SK-N-SH treated with all-trans-retinoic acid at 6 μM for 48 hours (cell line): ENCODE measurements around the gene BYSL.

Source experiments
- ATAC-seq: fragments of 200-7000 bp; cut with Tn5 transposase; 3 replicates; pipeline ENCODE4 v1.9.1; 2020; ENCODE audit warnings: mild to moderate bottlenecking, moderate library complexity
- ARNTL ChIP-seq: fragments of 450-650 bp; formaldehyde crosslinking; IDR thresholded peaks from 2 replicates; pipeline ENCODE4 v1.5.0; 2020; ENCODE audit warnings: low read depth, mild to moderate bottlenecking, moderate library complexity, borderline replicate concordance
- BACH2 ChIP-seq: fragments of 250-450 bp; sonication (Bioruptor Pico); IDR thresholded peaks from 2 replicates; pipeline ENCODE4 v1.9.0; 2021; ENCODE audit warnings: mild to moderate bottlenecking, borderline replicate concordance
- CREB5 ChIP-seq: fragments of 250-450 bp; sonication (Bioruptor Pico); IDR thresholded peaks from 2 replicates; pipeline ENCODE4 v1.5.1; 2020; ENCODE audit warnings: low read depth, mild to moderate bottlenecking, moderate library complexity
- CSDC2 ChIP-seq: fragments of 250-450 bp; sonication (Bioruptor Pico); IDR thresholded peaks from 2 replicates; pipeline ENCODE4 v1.5.0; 2020; ENCODE audit warnings: mild to moderate bottlenecking, moderate library complexity
- ESRRG ChIP-seq: fragments of 250-450 bp; sonication (Bioruptor Pico); IDR thresholded peaks from 2 replicates; pipeline ENCODE4 v1.6.1; 2021; ENCODE audit warnings: mild to moderate bottlenecking
- GLIS3 ChIP-seq: fragments of 250-450 bp; sonication (Bioruptor Pico); IDR thresholded peaks from 2 replicates; pipeline ENCODE4 v1.5.0; 2020; ENCODE audit warnings: mild to moderate bottlenecking, moderate library complexity
- ISL1 ChIP-seq: fragments of 250-450 bp; sonication (Bioruptor Pico); IDR thresholded peaks from 2 replicates; pipeline ENCODE4 v2.1.2; 2022; ENCODE audit warnings: mild to moderate bottlenecking, moderate library complexity
- OSR1 ChIP-seq: fragments of 250-450 bp; sonication (Bioruptor Pico); IDR thresholded peaks from 2 replicates; pipeline ENCODE4 v1.8.0; 2022; ENCODE audit warnings: moderate library complexity, mild to moderate bottlenecking, inconsistent platforms
- POU6F1 ChIP-seq: fragments of 250-450 bp; sonication (Bioruptor Pico); IDR thresholded peaks from 2 replicates; pipeline ENCODE4 v1.8.0; 2021; ENCODE audit warnings: low read depth, mild to moderate bottlenecking, moderate library complexity, borderline replicate concordance
- PPARA ChIP-seq: fragments of 250-450 bp; sonication (Bioruptor Pico); IDR thresholded peaks from 2 replicates; pipeline ENCODE4 v1.5.0; 2020; ENCODE audit warnings: mild to moderate bottlenecking, borderline replicate concordance
- RARB ChIP-seq: fragments of 250-450 bp; sonication (Bioruptor Pico); IDR thresholded peaks from 2 replicates; pipeline ENCODE4 v1.8.0; 2021; ENCODE audit warnings: mild to moderate bottlenecking, moderate library complexity
- SNAI2 ChIP-seq: fragments of 250-450 bp; sonication (Bioruptor Pico); IDR thresholded peaks from 2 replicates; pipeline ENCODE4 v1.5.0; 2020; ENCODE audit warnings: mild to moderate bottlenecking, moderate library complexity
- TCF4 ChIP-seq: fragments of 250-450 bp; sonication (Bioruptor Pico); IDR thresholded peaks from 2 replicates; pipeline ENCODE4 v1.8.0; 2021; ENCODE audit warnings: mild to moderate bottlenecking, moderate library complexity, borderline replicate concordance
- TOX ChIP-seq: fragments of 250-450 bp; sonication (Bioruptor Pico); IDR thresholded peaks from 2 replicates; pipeline ENCODE4 v1.8.0; 2021; ENCODE audit warnings: mild to moderate bottlenecking, moderate library complexity, borderline replicate concordance
- ZC3H10 ChIP-seq: fragments of 250-450 bp; sonication (Bioruptor Pico); IDR thresholded peaks from 2 replicates; pipeline ENCODE4 v1.5.1; 2021; ENCODE audit warnings: mild to moderate bottlenecking, moderate library complexity
- ZNF565 ChIP-seq: fragments of 450-650 bp; formaldehyde crosslinking; conservative IDR thresholded peaks from 2 replicates; pipeline ENCODE4 v1.5.0; 2020; ENCODE audit warnings: low read depth, mild to moderate bottlenecking, moderate library complexity
- ZNF70 ChIP-seq: fragments of 450-650 bp; formaldehyde crosslinking; IDR thresholded peaks from 2 replicates; pipeline ENCODE4 v1.5.0; 2020; ENCODE audit warnings: mild to moderate bottlenecking, moderate library complexity
- ZNF8 ChIP-seq: fragments of 450-650 bp; formaldehyde crosslinking; IDR thresholded peaks from 2 replicates; pipeline ENCODE4 v1.5.0; 2020; ENCODE audit warnings: mild to moderate bottlenecking, moderate library complexity
- TF ChIP-seq, protein P1 (sequence below): fragments of 250-450 bp; sonication (Bioruptor Pico); IDR thresholded peaks from 2 replicates; pipeline ENCODE4 v1.8.0; 2020; ENCODE audit warnings: mild to moderate bottlenecking, moderate library complexity, borderline replicate concordance
- TF ChIP-seq, protein P2 (sequence below): fragments of 250-450 bp; sonication (Bioruptor Pico); IDR thresholded peaks from 2 replicates; pipeline ENCODE4 v1.5.0; 2020; ENCODE audit warnings: mild to moderate bottlenecking, moderate library complexity

The BYSL gene

GRCh38 chr6:41967312-41968287, 46.3 kb downstream of the BYSL start:
- TF ChIP-seq GLIS3 (no peak), POU6F1 (CRISPR knock-in tag) (no peak), RARB (CRISPR knock-in tag) (no peak), CREB5 (no peak), ZC3H10 (no peak), BACH2 (CRISPR knock-in tag) (no peak), TCF4 (CRISPR knock-in tag) (no peak), CSDC2 (CRISPR knock-in tag) (no peak), ISL1 (CRISPR knock-in tag) (no peak), ESRRG (no peak), ARNTL (no peak), TOX (CRISPR knock-in tag) (no peak), PPARA (CRISPR knock-in tag) (no peak)
- TF ChIP-seq, protein P1, sequence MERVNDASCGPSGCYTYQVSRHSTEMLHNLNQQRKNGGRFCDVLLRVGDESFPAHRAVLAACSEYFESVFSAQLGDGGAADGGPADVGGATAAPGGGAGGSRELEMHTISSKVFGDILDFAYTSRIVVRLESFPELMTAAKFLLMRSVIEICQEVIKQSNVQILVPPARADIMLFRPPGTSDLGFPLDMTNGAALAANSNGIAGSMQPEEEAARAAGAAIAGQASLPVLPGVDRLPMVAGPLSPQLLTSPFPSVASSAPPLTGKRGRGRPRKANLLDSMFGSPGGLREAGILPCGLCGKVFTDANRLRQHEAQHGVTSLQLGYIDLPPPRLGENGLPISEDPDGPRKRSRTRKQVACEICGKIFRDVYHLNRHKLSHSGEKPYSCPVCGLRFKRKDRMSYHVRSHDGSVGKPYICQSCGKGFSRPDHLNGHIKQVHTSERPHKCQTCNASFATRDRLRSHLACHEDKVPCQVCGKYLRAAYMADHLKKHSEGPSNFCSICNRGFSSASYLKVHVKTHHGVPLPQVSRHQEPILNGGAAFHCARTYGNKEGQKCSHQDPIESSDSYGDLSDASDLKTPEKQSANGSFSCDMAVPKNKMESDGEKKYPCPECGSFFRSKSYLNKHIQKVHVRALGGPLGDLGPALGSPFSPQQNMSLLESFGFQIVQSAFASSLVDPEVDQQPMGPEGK (CRISPR knock-in tag) = no peak
- TF ChIP-seq, protein P2, sequence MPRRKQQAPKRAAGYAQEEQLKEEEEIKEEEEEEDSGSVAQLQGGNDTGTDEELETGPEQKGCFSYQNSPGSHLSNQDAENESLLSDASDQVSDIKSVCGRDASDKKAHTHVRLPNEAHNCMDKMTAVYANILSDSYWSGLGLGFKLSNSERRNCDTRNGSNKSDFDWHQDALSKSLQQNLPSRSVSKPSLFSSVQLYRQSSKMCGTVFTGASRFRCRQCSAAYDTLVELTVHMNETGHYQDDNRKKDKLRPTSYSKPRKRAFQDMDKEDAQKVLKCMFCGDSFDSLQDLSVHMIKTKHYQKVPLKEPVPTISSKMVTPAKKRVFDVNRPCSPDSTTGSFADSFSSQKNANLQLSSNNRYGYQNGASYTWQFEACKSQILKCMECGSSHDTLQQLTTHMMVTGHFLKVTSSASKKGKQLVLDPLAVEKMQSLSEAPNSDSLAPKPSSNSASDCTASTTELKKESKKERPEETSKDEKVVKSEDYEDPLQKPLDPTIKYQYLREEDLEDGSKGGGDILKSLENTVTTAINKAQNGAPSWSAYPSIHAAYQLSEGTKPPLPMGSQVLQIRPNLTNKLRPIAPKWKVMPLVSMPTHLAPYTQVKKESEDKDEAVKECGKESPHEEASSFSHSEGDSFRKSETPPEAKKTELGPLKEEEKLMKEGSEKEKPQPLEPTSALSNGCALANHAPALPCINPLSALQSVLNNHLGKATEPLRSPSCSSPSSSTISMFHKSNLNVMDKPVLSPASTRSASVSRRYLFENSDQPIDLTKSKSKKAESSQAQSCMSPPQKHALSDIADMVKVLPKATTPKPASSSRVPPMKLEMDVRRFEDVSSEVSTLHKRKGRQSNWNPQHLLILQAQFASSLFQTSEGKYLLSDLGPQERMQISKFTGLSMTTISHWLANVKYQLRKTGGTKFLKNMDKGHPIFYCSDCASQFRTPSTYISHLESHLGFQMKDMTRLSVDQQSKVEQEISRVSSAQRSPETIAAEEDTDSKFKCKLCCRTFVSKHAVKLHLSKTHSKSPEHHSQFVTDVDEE (CRISPR knock-in tag) = no peak
- no peak for ATAC-seq

DNA sequence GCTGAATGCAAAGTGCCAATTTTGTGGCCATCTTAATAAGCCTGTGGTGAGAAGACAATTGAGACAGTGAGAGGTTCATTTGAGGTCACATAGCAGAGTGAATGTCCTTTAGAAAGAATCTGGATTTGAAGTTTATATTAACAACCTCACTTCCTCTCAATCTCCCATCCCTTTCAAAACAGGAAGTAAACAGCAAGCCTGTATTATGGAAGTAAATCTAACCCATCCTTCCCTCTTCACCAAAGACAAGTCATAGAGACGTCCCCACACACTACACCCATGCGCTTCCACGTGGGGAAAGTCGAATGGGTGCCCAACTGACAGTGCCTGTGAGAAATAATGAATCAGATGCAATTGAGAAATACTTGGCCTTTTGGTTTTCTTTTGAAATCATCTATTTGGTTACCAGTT, 49.1 kb downstream of the BYSL start:
- no peak for ATAC-seq
- TF ChIP-seq ZNF8 (CRISPR knock-in tag) (no peak), OSR1 (CRISPR knock-in tag) (no peak), TCF4 (CRISPR knock-in tag) (no peak), CREB5 (no peak), BACH2 (CRISPR knock-in tag) (no peak), POU6F1 (CRISPR knock-in tag) (no peak), SNAI2 (CRISPR knock-in tag) (no peak), ZNF70 (CRISPR knock-in tag) (no peak), ARNTL (no peak), ZNF565 (CRISPR knock-in tag) (no peak), ESRRG (no peak), TOX (CRISPR knock-in tag) (no peak)
- TF ChIP-seq, protein P2 (CRISPR knock-in tag) = no peak
- TF ChIP-seq, protein P1 (CRISPR knock-in tag) = no peak
- TF ChIP-seq, all 23 proteins: peak for 0
